ENCODE measurements around the gene IFI27L1. TPM values are rescaled to one million over a fixed set of nuclear protein-coding genes. Genes with fewer than 3 reads are reported as not detected.

The IFI27L1 gene
- total RNA-seq, 1 experiment from 2014 or later = 26.0 TPM

DNA sequence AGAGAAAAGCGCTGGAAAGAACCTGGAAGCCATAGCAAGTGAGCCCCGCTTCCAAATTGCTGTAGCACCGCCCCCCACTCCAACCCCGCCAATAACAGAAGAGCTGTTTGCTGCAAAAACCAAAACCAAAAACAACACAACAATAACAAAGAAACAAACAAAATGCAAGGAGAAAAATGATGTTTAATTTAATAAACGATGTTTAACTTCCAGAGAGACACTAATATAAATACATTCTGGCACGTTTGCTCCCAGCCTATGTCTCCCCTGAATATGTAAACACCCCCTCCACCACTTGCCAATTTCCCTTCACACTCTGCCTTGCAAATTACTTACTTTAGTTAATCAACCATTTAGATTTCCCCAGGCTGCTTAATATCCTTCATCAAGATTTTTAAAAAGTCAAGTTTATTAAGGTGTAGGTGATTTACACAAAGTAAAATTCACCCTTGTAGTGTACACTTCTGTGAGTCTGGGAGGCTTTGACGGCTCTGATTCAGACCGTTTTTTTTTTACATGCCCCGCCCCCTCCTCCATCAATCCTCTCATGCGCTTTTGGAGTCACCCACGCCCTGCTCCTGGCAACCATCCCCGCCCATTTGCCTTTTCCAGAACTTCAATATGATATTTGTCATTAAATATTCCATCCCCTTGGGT lies 48.8 kb downstream of the IFI27L1 start:
- no peaks in the 10 kb centered on the region for H3K9me2 ChIP-seq (ENCODE audit: insufficient read depth)
- BruUV-seq (replicated peaks) = no TSS peak
- no peaks in the 10 kb centered on the region for H3K36me3 ChIP-seq (ENCODE audit: control insufficient read depth in 1 of 2, insufficient read depth in 2 of 2, low read length in 2 of 2)
- H3K4me3 ChIP-seq (replicated peaks in 1 of 2; ENCODE audit: low read depth in 1 of 2, low read length in 2 of 2) = peak overlapping the region; percentile 69 to 82
- POLR2A ChIA-PET = interaction anchor here (0.6 kb wide), 1 partner anchor 43 kb away, joined by 3 read pairs; no protein-coding TSS in a partner anchor
- H2AFZ ChIP-seq (ENCODE audit: low read depth, low read length, poor library complexity, severe bottlenecking) = peak overlapping the region; percentile 99
- no peaks in the 10 kb centered on the region for H3K9me3 ChIP-seq (ENCODE audit: control insufficient read depth in 1 of 2, insufficient read depth in 1 of 2, low read depth in 1 of 2, low read length in 2 of 2)
- no peaks in the 10 kb centered on the region for H4K20me1 ChIP-seq (ENCODE audit: insufficient read depth)
- intact Hi-C loops (cut with micrococcal nuclease) = loop anchor here (10.0 kb wide), 2 partner anchors 405 to 555 kb away; no protein-coding TSS in a partner anchor
- peak overlapping the region; percentile 87 for H3K4me2 ChIP-seq (ENCODE audit: low read length)
- H3K27me3 ChIP-seq (ENCODE audit: insufficient read depth, low read length) = no peaks in the 10 kb centered on the region
- RAD21 ChIA-PET (ENCODE audit: low non-redundant PET in 1 of 2, low total read pairs in 2 of 2, uncharacterized antibody in 2 of 2, unreplicated experiment in 2 of 2) = interaction anchor here in 1 of 2 experiments (0.7 to 1.7 kb wide), 2 partner anchors 79 to 94 kb away, joined by 3 read pairs; no protein-coding TSS in a partner anchor
- CTCF ChIA-PET = interaction anchor here (0.7 to 2.3 kb wide), 2 partner anchors 94 to 190 kb away, joined by 5 to 10 read pairs; no protein-coding TSS in a partner anchor
- no peaks in the 10 kb centered on the region for H3K79me2 ChIP-seq (ENCODE audit: insufficient read depth, low read length)
- H3K27ac ChIP-seq (ENCODE audit: low read depth, low read length) = no peak overlapping the region
- ATAC-seq = peak; percentile 67
- H3K4me1 ChIP-seq (ENCODE audit: control insufficient read depth in 1 of 2, insufficient read depth in 2 of 2, low read length in 2 of 2) = peaks cover 6 to 22% of the 10 kb centered on the region in 2 experiments; a peak in 3 of 4 replicates
- peak; percentile 56 for DNase-seq (ENCODE audit: low read depth, low spot score)
- H3K9ac ChIP-seq (ENCODE audit: low read length) = peak overlapping the region; percentile 67
- TF ChIP-seq, protein P1, sequence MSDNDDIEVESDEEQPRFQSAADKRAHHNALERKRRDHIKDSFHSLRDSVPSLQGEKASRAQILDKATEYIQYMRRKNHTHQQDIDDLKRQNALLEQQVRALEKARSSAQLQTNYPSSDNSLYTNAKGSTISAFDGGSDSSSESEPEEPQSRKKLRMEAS (IDR thresholded peaks at IDR 0.05) = peak; percentile 17; the same call in 1 of the 2 replicates
- TF ChIP-seq CEBPB (IDR thresholded peaks at IDR 0.05; ENCODE audit: low read depth) (no peak), POLR2A (IDR thresholded peaks at IDR 0.05; ENCODE audit: borderline replicate concordance, extremely low read depth, insufficient read depth, insufficient read length) (no peak), JUND (IDR thresholded peaks at IDR 0.05) (no peak), FOSL1 (IDR thresholded peaks at IDR 0.05; ENCODE audit: low read depth) (no peak), EGR1 (IDR thresholded peaks at IDR 0.05; ENCODE audit: low read depth) (peak; percentile 70), SP1 (IDR thresholded peaks at IDR 0.05; ENCODE audit: low read depth) (no peak), ZNF274 (IDR thresholded peaks at IDR 0.05; ENCODE audit: low read depth, low read length) (no peak), EZH2phosphoT487 (IDR thresholded peaks at IDR 0.05; ENCODE audit: borderline replicate concordance) (no peak), RAD21 (IDR thresholded peaks at IDR 0.05; ENCODE audit: low read depth) (no peak; the same call in 1 of the 2 replicates), SIN3A (IDR thresholded peaks at IDR 0.05; ENCODE audit: low read depth) (no peak), CBX3 (IDR thresholded peaks at IDR 0.05; ENCODE audit: low read depth) (no peak), TCF7L2 (IDR thresholded peaks at IDR 0.05; ENCODE audit: borderline replicate concordance, extremely low read depth, insufficient read depth, insufficient read length) (no peak), SRF (IDR thresholded peaks at IDR 0.05; ENCODE audit: low read depth) (no peak), EZH2 (IDR thresholded peaks at IDR 0.05) (no peak), POLR2AphosphoS5 (IDR thresholded peaks at IDR 0.05; ENCODE audit: low read depth, low read length) (no peak), YY1 (IDR thresholded peaks at IDR 0.05; ENCODE audit: extremely low read depth, insufficient replicate concordance, low read depth, low read length) (peak; percentile 18), ZFX (IDR thresholded peaks at IDR 0.05) (no peak)
- TF ChIP-seq, protein P2, sequence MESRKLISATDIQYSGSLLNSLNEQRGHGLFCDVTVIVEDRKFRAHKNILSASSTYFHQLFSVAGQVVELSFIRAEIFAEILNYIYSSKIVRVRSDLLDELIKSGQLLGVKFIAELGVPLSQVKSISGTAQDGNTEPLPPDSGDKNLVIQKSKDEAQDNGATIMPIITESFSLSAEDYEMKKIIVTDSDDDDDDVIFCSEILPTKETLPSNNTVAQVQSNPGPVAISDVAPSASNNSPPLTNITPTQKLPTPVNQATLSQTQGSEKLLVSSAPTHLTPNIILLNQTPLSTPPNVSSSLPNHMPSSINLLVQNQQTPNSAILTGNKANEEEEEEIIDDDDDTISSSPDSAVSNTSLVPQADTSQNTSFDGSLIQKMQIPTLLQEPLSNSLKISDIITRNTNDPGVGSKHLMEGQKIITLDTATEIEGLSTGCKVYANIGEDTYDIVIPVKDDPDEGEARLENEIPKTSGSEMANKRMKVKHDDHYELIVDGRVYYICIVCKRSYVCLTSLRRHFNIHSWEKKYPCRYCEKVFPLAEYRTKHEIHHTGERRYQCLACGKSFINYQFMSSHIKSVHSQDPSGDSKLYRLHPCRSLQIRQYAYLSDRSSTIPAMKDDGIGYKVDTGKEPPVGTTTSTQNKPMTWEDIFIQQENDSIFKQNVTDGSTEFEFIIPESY (IDR thresholded peaks at IDR 0.05; ENCODE audit: extremely low read depth, insufficient replicate concordance, low read length) = no peak
- TF ChIP-seq, protein P3, sequence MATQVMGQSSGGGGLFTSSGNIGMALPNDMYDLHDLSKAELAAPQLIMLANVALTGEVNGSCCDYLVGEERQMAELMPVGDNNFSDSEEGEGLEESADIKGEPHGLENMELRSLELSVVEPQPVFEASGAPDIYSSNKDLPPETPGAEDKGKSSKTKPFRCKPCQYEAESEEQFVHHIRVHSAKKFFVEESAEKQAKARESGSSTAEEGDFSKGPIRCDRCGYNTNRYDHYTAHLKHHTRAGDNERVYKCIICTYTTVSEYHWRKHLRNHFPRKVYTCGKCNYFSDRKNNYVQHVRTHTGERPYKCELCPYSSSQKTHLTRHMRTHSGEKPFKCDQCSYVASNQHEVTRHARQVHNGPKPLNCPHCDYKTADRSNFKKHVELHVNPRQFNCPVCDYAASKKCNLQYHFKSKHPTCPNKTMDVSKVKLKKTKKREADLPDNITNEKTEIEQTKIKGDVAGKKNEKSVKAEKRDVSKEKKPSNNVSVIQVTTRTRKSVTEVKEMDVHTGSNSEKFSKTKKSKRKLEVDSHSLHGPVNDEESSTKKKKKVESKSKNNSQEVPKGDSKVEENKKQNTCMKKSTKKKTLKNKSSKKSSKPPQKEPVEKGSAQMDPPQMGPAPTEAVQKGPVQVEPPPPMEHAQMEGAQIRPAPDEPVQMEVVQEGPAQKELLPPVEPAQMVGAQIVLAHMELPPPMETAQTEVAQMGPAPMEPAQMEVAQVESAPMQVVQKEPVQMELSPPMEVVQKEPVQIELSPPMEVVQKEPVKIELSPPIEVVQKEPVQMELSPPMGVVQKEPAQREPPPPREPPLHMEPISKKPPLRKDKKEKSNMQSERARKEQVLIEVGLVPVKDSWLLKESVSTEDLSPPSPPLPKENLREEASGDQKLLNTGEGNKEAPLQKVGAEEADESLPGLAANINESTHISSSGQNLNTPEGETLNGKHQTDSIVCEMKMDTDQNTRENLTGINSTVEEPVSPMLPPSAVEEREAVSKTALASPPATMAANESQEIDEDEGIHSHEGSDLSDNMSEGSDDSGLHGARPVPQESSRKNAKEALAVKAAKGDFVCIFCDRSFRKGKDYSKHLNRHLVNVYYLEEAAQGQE (IDR thresholded peaks at IDR 0.05; ENCODE audit: low read depth) = no peak
- TF ChIP-seq, protein P4, sequence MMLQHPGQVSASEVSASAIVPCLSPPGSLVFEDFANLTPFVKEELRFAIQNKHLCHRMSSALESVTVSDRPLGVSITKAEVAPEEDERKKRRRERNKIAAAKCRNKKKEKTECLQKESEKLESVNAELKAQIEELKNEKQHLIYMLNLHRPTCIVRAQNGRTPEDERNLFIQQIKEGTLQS (IDR thresholded peaks at IDR 0.05) = no peak

Measured in HCT116 (cell line).